ENCODE results near the gene NRAP.
A peak's percentile ranks its signal among the peaks of the same experiment; 100 is the strongest.

The NRAP gene

DNA sequence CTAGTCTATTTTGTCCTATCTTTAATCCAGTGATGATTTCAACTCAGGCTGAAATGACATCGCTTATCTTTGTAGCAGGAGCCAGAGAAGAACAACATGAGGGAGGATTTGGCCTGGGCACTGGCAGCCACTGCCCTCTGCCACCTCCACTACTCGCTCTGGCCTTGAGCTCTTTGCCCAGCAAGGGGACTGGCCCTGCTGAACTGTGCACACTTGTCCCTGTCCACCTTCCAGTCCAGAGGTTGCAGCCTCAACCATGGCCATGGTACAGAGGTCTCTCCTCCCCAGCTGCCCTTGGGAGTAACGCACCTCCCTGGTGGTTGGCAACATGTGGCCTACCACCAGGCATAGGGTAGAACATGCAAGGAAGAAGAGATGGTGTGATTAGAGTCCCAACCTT is 102.6 kb downstream of the NRAP start:
- no peak for DNase-seq (ENCODE audit: low read depth, low spot score)
- H3K27me3 ChIP-seq (ENCODE audit: insufficient read depth, insufficient read length) = peaks cover 33% of the 10 kb centered on the region
- no peak overlapping the region for H3K9ac ChIP-seq (ENCODE audit: insufficient read length, low read depth)
- H3K4me3 ChIP-seq (ENCODE audit: insufficient read length, low read depth) = no peak overlapping the region
- peaks cover 15% of the 10 kb centered on the region for H3K4me1 ChIP-seq (ENCODE audit: insufficient read depth, insufficient read length)
- 0 out of 2 replicates have a peak, but pooled peaks cover 5% of the 10 kb centered on the region for H3K9me3 ChIP-seq (ENCODE audit: insufficient read depth, low read length)
- no peaks in the 10 kb centered on the region for H3K36me3 ChIP-seq (ENCODE audit: insufficient read depth, insufficient read length, low read length)
- no peak for TF ChIP-seq SUZ12 (IDR thresholded peaks at IDR 0.05; ENCODE audit: extremely low read depth, insufficient read depth, insufficient read length)
- no peak for TF ChIP-seq YY1 (IDR thresholded peaks at IDR 0.05; ENCODE audit: insufficient read depth, insufficient read length)
- TF ChIP-seq ZNF274 (IDR thresholded peaks at IDR 0.05; ENCODE audit: low read depth, low read length) = no peak

DNA sequence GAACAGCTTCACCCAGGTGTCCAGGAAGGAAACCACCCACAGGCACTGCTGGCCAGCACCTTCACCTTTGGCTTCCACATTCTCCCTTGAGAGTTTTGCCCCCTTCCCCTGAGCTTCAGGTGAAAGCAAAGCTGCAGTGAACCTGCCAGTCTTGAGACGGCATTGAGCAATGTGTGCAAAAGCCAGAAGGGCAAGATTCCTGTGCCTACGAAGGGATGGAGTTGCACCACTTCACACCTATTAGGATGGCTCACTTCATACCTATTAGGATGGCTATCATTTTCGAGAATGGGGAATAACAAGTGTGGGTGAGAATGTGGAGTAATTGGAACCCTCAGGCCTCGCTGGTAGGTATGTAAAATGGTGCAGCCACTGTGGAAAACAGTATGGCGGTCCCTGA is 103.8 kb downstream of the NRAP start:
- Histone ChIP-seq H3K9ac (ENCODE audit: insufficient read length, low read depth) (no peak overlapping the region), H3K4me1 (ENCODE audit: insufficient read depth, insufficient read length) (peaks cover 17% of the 10 kb centered on the region), H3K9me3 (ENCODE audit: insufficient read depth, low read length) (0 out of 2 replicates have a peak, but pooled peaks cover 5% of the 10 kb centered on the region), H3K36me3 (ENCODE audit: insufficient read depth, insufficient read length, low read length) (no peaks in the 10 kb centered on the region), H3K4me3 (ENCODE audit: insufficient read length, low read depth) (no peak overlapping the region), H3K27me3 (ENCODE audit: insufficient read depth, insufficient read length) (peaks cover 33% of the 10 kb centered on the region)
- DNase-seq (ENCODE audit: low read depth, low spot score) = no peak
- TF ChIP-seq SUZ12 (IDR thresholded peaks at IDR 0.05; ENCODE audit: extremely low read depth, insufficient read depth, insufficient read length) (no peak), YY1 (IDR thresholded peaks at IDR 0.05; ENCODE audit: insufficient read depth, insufficient read length) (no peak), ZNF274 (IDR thresholded peaks at IDR 0.05; ENCODE audit: low read depth, low read length) (no peak)

DNA sequence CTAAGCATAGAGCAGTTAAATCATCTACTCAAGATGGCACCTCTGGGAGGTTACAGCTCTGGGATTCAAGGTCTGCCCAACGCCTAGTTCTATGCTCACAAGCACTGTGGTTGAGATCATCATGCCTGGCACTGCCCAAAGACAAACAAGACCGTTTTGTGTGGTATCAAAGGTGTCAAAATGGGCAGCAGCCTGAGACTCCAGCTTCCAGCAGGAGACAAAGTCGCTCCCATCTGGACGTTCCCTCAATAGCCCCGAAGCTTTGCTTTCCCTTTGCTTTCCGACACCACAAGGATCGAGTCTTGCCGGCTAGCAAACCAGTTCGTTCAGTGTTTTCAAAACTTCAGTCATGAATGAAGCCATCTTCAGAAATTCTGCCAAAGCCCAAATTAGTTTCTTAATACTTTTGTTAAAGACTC is 105.9 kb downstream of the NRAP start:
- H3K9ac ChIP-seq (ENCODE audit: insufficient read length, low read depth) = no peak overlapping the region
- no peak overlapping the region for H3K4me3 ChIP-seq (ENCODE audit: insufficient read length, low read depth)
- H3K9me3 ChIP-seq (ENCODE audit: insufficient read depth, low read length) = 0 out of 2 replicates have a peak, but pooled peaks cover 5% of the 10 kb centered on the region
- peak; percentile 52 for DNase-seq (ENCODE audit: low read depth, low spot score)
- TF ChIP-seq YY1 (IDR thresholded peaks at IDR 0.05; ENCODE audit: insufficient read depth, insufficient read length) (no peak), SUZ12 (IDR thresholded peaks at IDR 0.05; ENCODE audit: extremely low read depth, insufficient read depth, insufficient read length) (no peak), ZNF274 (IDR thresholded peaks at IDR 0.05; ENCODE audit: low read depth, low read length) (no peak)
- peaks cover 20% of the 10 kb centered on the region for H3K4me1 ChIP-seq (ENCODE audit: insufficient read depth, insufficient read length)
- peaks cover 32% of the 10 kb centered on the region for H3K27me3 ChIP-seq (ENCODE audit: insufficient read depth, insufficient read length)
- no peaks in the 10 kb centered on the region for H3K36me3 ChIP-seq (ENCODE audit: insufficient read depth, insufficient read length, low read length)

DNA sequence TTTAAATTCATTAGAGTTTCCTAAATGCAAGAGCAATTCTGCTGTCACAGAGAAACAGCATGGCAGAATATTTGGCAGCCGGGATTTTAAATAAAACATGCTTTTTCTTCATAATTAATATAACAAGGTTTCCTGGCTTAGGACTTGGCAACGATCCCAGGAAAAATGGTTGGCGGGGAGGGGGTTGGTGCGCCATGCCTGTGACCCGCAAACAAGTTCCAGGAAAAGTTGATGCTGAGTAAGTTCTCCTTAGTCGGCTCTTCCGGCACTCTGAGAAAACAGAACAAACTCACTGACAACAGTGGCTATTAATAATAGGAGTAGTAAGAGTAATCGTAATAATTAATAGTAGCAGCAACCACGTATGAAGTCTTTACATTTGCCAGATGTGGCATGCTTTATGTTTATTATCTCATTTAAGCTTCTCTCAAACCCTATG is 106.4 kb downstream of the NRAP start:
- H3K4me3 ChIP-seq (ENCODE audit: insufficient read length, low read depth) = no peak overlapping the region
- TF ChIP-seq ZNF274 (IDR thresholded peaks at IDR 0.05; ENCODE audit: low read depth, low read length) = no peak
- no peak for TF ChIP-seq YY1 (IDR thresholded peaks at IDR 0.05; ENCODE audit: insufficient read depth, insufficient read length)
- TF ChIP-seq SUZ12 (IDR thresholded peaks at IDR 0.05; ENCODE audit: extremely low read depth, insufficient read depth, insufficient read length) = no peak
- H3K9me3 ChIP-seq (ENCODE audit: insufficient read depth, low read length) = 0 out of 2 replicates have a peak, but pooled peaks cover 5% of the 10 kb centered on the region
- H3K4me1 ChIP-seq (ENCODE audit: insufficient read depth, insufficient read length) = peaks cover 20% of the 10 kb centered on the region
- H3K36me3 ChIP-seq (ENCODE audit: insufficient read depth, insufficient read length, low read length) = no peaks in the 10 kb centered on the region
- no peak overlapping the region for H3K9ac ChIP-seq (ENCODE audit: insufficient read length, low read depth)
- H3K27me3 ChIP-seq (ENCODE audit: insufficient read depth, insufficient read length) = peaks cover 31% of the 10 kb centered on the region
- no peak for DNase-seq (ENCODE audit: low read depth, low spot score)

DNA sequence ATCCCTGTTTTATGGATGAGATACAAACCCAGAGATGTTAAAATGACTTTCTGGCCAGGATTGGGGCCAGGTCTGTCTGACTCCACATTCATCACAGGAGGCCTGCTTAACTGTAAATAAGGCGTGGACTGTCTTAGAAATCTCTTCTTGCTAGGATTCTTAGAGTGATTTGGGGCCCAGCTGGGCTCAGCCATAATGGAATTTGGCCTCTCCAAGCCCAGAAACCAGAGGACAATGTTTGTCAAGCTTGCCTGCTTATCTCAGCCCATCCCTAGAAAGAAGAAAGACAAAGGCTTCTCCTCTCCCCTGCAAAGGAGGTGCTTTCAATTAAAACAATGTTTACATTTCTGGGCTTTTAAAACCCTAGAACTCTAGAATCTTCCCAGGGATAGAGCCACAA is 108.1 kb downstream of the NRAP start:
- Histone ChIP-seq H3K9me3 (ENCODE audit: insufficient read depth, low read length) (0 out of 2 replicates have a peak, but pooled peaks cover 5% of the 10 kb centered on the region), H3K4me1 (ENCODE audit: insufficient read depth, insufficient read length) (peaks cover 20% of the 10 kb centered on the region), H3K27me3 (ENCODE audit: insufficient read depth, insufficient read length) (peaks cover 16% of the 10 kb centered on the region), H3K4me3 (ENCODE audit: insufficient read length, low read depth) (no peak overlapping the region), H3K9ac (ENCODE audit: insufficient read length, low read depth) (no peak overlapping the region), H3K36me3 (ENCODE audit: insufficient read depth, insufficient read length, low read length) (no peaks in the 10 kb centered on the region)
- DNase-seq (ENCODE audit: low read depth, low spot score) = peak; percentile 30
- TF ChIP-seq YY1 (IDR thresholded peaks at IDR 0.05; ENCODE audit: insufficient read depth, insufficient read length) = no peak
- no peak for TF ChIP-seq ZNF274 (IDR thresholded peaks at IDR 0.05; ENCODE audit: low read depth, low read length)
- TF ChIP-seq SUZ12 (IDR thresholded peaks at IDR 0.05; ENCODE audit: extremely low read depth, insufficient read depth, insufficient read length) = no peak

DNA sequence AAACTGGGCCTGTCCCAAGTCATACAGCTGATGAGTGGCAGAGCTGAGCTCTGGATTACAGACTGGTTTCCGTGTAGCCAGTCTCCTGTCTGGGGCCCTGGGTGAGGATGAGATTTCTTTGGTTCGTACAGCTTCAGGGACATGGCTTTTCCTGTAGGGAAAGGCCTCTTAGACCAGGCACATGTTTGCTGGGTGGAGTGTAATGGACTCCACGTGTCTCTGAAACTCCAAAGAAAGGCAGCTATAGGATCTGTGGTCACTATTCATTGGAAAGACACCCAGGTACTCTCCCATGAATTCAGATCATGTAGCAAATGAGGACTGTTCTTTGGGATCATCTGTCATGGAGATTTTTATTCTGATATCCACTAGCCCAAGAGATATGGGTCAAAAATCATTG is 108.6 kb downstream of the NRAP start:
- Histone ChIP-seq H3K9me3 (ENCODE audit: insufficient read depth, low read length) (0 out of 2 replicates have a peak, but pooled peaks cover 1% of the 10 kb centered on the region), H3K36me3 (ENCODE audit: insufficient read depth, insufficient read length, low read length) (no peaks in the 10 kb centered on the region), H3K4me3 (ENCODE audit: insufficient read length, low read depth) (no peak overlapping the region), H3K9ac (ENCODE audit: insufficient read length, low read depth) (no peak overlapping the region), H3K4me1 (ENCODE audit: insufficient read depth, insufficient read length) (peaks cover 18% of the 10 kb centered on the region), H3K27me3 (ENCODE audit: insufficient read depth, insufficient read length) (peaks cover 11% of the 10 kb centered on the region)
- TF ChIP-seq YY1 (IDR thresholded peaks at IDR 0.05; ENCODE audit: insufficient read depth, insufficient read length) (no peak), ZNF274 (IDR thresholded peaks at IDR 0.05; ENCODE audit: low read depth, low read length) (no peak), SUZ12 (IDR thresholded peaks at IDR 0.05; ENCODE audit: extremely low read depth, insufficient read depth, insufficient read length) (no peak)
- no peak for DNase-seq (ENCODE audit: low read depth, low spot score)

DNA sequence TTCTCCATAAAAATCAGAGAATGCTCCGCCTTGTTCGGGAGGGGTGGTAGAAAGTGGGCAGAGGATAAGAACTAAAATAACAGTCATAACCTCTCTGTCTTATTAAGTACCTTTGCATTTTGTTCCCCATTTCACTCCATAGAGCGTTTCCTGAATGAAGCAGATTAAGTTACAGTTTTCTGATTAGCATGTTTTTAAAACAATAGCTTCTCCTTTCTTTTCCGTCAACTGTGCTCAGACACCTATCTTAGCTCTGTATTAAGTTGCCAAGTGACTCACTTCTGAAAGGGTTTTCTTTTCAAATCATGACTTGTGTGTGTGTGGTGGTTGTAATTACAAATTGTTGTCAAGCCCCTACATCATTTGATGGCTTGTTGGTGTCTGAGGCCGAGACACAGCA is 109.6 kb downstream of the NRAP start:
- no peak overlapping the region for H3K4me3 ChIP-seq (ENCODE audit: insufficient read length, low read depth)
- TF ChIP-seq SUZ12 (IDR thresholded peaks at IDR 0.05; ENCODE audit: extremely low read depth, insufficient read depth, insufficient read length) (no peak), YY1 (IDR thresholded peaks at IDR 0.05; ENCODE audit: insufficient read depth, insufficient read length) (no peak), ZNF274 (IDR thresholded peaks at IDR 0.05; ENCODE audit: low read depth, low read length) (no peak)
- H3K9me3 ChIP-seq (ENCODE audit: insufficient read depth, low read length) = no peaks in the 10 kb centered on the region
- no peak overlapping the region for H3K9ac ChIP-seq (ENCODE audit: insufficient read length, low read depth)
- DNase-seq (ENCODE audit: low read depth, low spot score) = no peak
- H3K27me3 ChIP-seq (ENCODE audit: insufficient read depth, insufficient read length) = peaks cover 4% of the 10 kb centered on the region
- peaks cover 10% of the 10 kb centered on the region for H3K4me1 ChIP-seq (ENCODE audit: insufficient read depth, insufficient read length)
- H3K36me3 ChIP-seq (ENCODE audit: insufficient read depth, insufficient read length, low read length) = no peaks in the 10 kb centered on the region
